GM12878 (cell line): Measurements from ENCODE around the gene YTHDF1.

Experiments
- BHLHE40 ChIP-seq, 2 experiments: fragments of 450-650 bp in 1 of 2; IDR thresholded peaks; 2 replicates each; pipeline ENCODE4 v1.6.1; 2011 to 2017; ENCODE audit warnings: low read depth in 2 of 2, borderline replicate concordance in 1 of 2, improper control_type of control experiment in 1 of 2, low read length in 1 of 2, mild to moderate bottlenecking in 1 of 2
- CEBPB ChIP-seq, 2 experiments: fragments of 150-350 bp in 1 of 2; IDR thresholded peaks; 2 replicates each; pipeline ENCODE4 v1.6.1; 2012 to 2014; ENCODE audit warnings: low read depth in 2 of 2, low read length in 2 of 2, borderline replicate concordance in 1 of 2, inconsistent platforms in 1 of 2
- EP300 ChIP-seq, 2 experiments: fragments of 150-350 bp in 1 of 2; IDR thresholded peaks; 2 replicates each; pipeline ENCODE4 v1.6.1; 2011 to 2012; ENCODE audit warnings: low read depth in 2 of 2, low read length in 2 of 2, borderline replicate concordance in 1 of 2, improper control_type of control experiment in 1 of 2, inconsistent platforms in 1 of 2; ENCODE audit not compliant: control insufficient read depth in 1 of 2
- FOXM1 ChIP-seq: IDR thresholded peaks from 2 replicates; pipeline ENCODE4 v1.6.1; 2012; ENCODE audit warnings: low read depth, mild to moderate bottlenecking, inconsistent platforms, low read length, moderate library complexity
- JUNB ChIP-seq: IDR thresholded peaks from 2 replicates; pipeline ENCODE4 v1.6.1; 2016; ENCODE audit warnings: antibody characterized with exemption, mild to moderate bottlenecking
- NFYB ChIP-seq: IDR thresholded peaks from 2 replicates; pipeline ENCODE4 v1.6.1; 2011; ENCODE audit warnings: low read depth, mild to moderate bottlenecking, low read length, improper control_type of control experiment, moderate library complexity; ENCODE audit not compliant: insufficient read depth
- POLR2AphosphoS5 ChIP-seq: IDR thresholded peaks from 2 replicates; pipeline ENCODE4 v1.6.1; 2011; ENCODE audit warnings: mild to moderate bottlenecking, low read length, inconsistent platforms
- RAD21 ChIP-seq: IDR thresholded peaks from 2 replicates; pipeline ENCODE4 v1.6.1; 2011; ENCODE audit warnings: mild to moderate bottlenecking, low read depth, low read length, moderate library complexity; ENCODE audit not compliant: insufficient read depth
- RB1 ChIP-seq: fragments of 450-650 bp; formaldehyde crosslinking; IDR thresholded peaks from 2 replicates; pipeline ENCODE4 v1.6.1; 2017; ENCODE audit warnings: mild to moderate bottlenecking, borderline replicate concordance
- RCOR1 ChIP-seq: conservative IDR thresholded peaks from 2 replicates; pipeline ENCODE4 v1.6.1; 2012; ENCODE audit warnings: low read depth, low read length, improper control_type of control experiment
- YY1 ChIP-seq: IDR thresholded peaks from 2 replicates; pipeline ENCODE4 v1.6.1; 2011; ENCODE audit warnings: low read depth, mild to moderate bottlenecking, low read length
- TF ChIP-seq, protein P1 (sequence below), 3 experiments: IDR thresholded peaks in 2 of 3; conservative IDR thresholded peaks in 1 of 3; 2 replicates each; pipeline ENCODE4 v1.5.1; 2011; ENCODE audit warnings: low read depth in 3 of 3, low read length in 3 of 3, mild to moderate bottlenecking in 3 of 3, control low read depth in 2 of 3, moderate library complexity in 2 of 3, inconsistent platforms in 1 of 3, mixed read lengths in 1 of 3; ENCODE audit not compliant: control insufficient read depth in 2 of 3, insufficient read depth in 1 of 3; ENCODE audit errors: extremely low read depth in 1 of 3
- TF ChIP-seq, protein P2 (sequence below): IDR thresholded peaks from 2 replicates; pipeline ENCODE4 v1.6.1; 2011; ENCODE audit warnings: borderline replicate concordance, low read depth, mild to moderate bottlenecking, moderate library complexity, low read length; ENCODE audit not compliant: insufficient read depth, poor library complexity, severe bottlenecking

DNA sequence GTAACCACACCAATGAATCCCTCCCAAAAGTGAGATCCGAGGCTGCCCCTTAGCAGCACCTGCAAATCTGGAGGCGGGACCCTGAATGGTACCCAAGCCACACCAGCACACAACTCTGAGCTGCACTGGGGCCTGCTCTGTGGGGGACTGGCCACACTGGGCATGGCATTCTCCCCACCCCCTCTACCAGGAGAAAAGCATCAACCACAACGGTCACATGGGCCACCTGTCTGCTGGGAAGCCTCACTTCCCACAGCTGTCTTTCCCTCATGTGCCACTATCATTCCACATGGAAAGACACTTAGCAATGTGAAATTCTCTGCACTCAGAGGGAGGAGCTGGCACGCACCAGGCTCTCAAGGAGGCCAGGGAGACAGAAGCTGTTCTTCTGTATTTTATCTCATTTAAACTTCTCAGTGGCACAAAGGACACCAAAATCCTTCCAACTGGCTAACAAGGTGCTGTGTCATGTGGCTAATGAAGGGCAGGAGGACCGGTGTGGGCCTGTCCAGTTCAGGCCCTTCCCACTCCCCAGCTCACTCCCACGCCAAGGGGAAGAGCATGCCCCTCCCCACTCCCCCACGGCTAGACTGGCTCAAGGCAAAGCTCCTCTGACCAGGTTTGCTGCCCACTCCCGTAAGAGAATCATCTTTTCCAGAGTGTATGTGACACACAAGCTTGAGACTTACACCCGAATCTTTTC lies 19.0 kb downstream of the YTHDF1 start:
- TF ChIP-seq NFYB (no peak), RB1 (no peak), RCOR1 (no peak), JUNB (no peak), FOXM1 (no peak), POLR2AphosphoS5 (peak; percentile 37; the same call in 1 of the 2 replicates), RAD21 (no peak), BHLHE40 (IDR thresholded peaks at IDR 0.05; ENCODE audit: borderline replicate concordance in 1 of 2, low read depth in 2 of 2, low read length in 1 of 2) (no peak), YY1 (no peak), CEBPB (IDR thresholded peaks at IDR 0.05; ENCODE audit: borderline replicate concordance in 1 of 2, low read depth in 2 of 2, low read length in 2 of 2) (no peak), EP300 (IDR thresholded peaks at IDR 0.05; ENCODE audit: borderline replicate concordance in 1 of 2, control insufficient read depth in 1 of 2, low read depth in 2 of 2, low read length in 2 of 2) (no peak)
- TF ChIP-seq, protein P1, sequence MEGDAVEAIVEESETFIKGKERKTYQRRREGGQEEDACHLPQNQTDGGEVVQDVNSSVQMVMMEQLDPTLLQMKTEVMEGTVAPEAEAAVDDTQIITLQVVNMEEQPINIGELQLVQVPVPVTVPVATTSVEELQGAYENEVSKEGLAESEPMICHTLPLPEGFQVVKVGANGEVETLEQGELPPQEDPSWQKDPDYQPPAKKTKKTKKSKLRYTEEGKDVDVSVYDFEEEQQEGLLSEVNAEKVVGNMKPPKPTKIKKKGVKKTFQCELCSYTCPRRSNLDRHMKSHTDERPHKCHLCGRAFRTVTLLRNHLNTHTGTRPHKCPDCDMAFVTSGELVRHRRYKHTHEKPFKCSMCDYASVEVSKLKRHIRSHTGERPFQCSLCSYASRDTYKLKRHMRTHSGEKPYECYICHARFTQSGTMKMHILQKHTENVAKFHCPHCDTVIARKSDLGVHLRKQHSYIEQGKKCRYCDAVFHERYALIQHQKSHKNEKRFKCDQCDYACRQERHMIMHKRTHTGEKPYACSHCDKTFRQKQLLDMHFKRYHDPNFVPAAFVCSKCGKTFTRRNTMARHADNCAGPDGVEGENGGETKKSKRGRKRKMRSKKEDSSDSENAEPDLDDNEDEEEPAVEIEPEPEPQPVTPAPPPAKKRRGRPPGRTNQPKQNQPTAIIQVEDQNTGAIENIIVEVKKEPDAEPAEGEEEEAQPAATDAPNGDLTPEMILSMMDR (IDR thresholded peaks at IDR 0.05 in 2 of 3, conservative IDR thresholded peaks at IDR 0.05 in 1 of 3; ENCODE audit: control insufficient read depth in 2 of 3, extremely low read depth in 1 of 3, insufficient read depth in 1 of 3, low read depth in 3 of 3, low read length in 3 of 3), result no peak
- TF ChIP-seq, protein P2, sequence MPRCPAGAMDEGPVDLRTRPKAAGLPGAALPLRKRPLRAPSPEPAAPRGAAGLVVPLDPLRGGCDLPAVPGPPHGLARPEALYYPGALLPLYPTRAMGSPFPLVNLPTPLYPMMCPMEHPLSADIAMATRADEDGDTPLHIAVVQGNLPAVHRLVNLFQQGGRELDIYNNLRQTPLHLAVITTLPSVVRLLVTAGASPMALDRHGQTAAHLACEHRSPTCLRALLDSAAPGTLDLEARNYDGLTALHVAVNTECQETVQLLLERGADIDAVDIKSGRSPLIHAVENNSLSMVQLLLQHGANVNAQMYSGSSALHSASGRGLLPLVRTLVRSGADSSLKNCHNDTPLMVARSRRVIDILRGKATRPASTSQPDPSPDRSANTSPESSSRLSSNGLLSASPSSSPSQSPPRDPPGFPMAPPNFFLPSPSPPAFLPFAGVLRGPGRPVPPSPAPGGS, result no peak
